ENCODE measurements around the gene FOXN4. TPM values are rescaled to one million over a fixed set of nuclear protein-coding genes. Genes with fewer than 3 reads are reported as not detected.

FOXN4 gene
- total RNA-seq, 2 donors from 2014 or later = not detected

GRCh38 chr12:109236257-109236656, 72.8 kb downstream of the FOXN4 start:
- DNase-seq (ENCODE audit: low spot score) = no peak
- Histone ChIP-seq H3K4me1 (no peaks in the 10 kb centered on the region), H3K36me3 (peaks cover 94% of the 10 kb centered on the region), H3K27me3 (no peaks in the 10 kb centered on the region), H3K4me3 (no peak overlapping the region), H3K9me3 (no peaks in the 10 kb centered on the region), H3K27ac (no peak overlapping the region)
- no peak for TF ChIP-seq CTCF (IDR thresholded peaks at IDR 0.05)

GRCh38 chr12:109234012-109234411, 75.1 kb downstream of the FOXN4 start:
- Histone ChIP-seq H3K27ac (no peak overlapping the region), H3K36me3 (peaks cover 94% of the 10 kb centered on the region), H3K4me1 (no peaks in the 10 kb centered on the region)

GRCh38 chr12:109232731-109233130, 76.4 kb downstream of the FOXN4 start:
- H3K36me3 ChIP-seq = peaks cover 97% of the 10 kb centered on the region
- H3K4me1 ChIP-seq = no peaks in the 10 kb centered on the region
- TF ChIP-seq CTCF (IDR thresholded peaks at IDR 0.05) = no peak
- DNase-seq (ENCODE audit: low spot score) = no peak
- H3K27me3 ChIP-seq = no peaks in the 10 kb centered on the region
- no peaks in the 10 kb centered on the region for H3K9me3 ChIP-seq
- H3K27ac ChIP-seq = no peak overlapping the region
- no peak overlapping the region for H3K4me3 ChIP-seq

More at GRCh38 chr12:109234012-109234411, 75.1 kb downstream of the FOXN4 start:
- DNase-seq (ENCODE audit: low spot score) = no peak
- TF ChIP-seq CTCF (IDR thresholded peaks at IDR 0.05) = no peak
- Histone ChIP-seq H3K9me3 (no peaks in the 10 kb centered on the region), H3K27me3 (no peaks in the 10 kb centered on the region), H3K4me3 (no peak overlapping the region)

GRCh38 chr12:109230193-109230592, 78.9 kb downstream of the FOXN4 start:
- no peak for TF ChIP-seq CTCF (IDR thresholded peaks at IDR 0.05)
- no peaks in the 10 kb centered on the region for H3K4me1 ChIP-seq
- DNase-seq (ENCODE audit: low spot score) = no peak
- no peaks in the 10 kb centered on the region for H3K9me3 ChIP-seq
- H3K27ac ChIP-seq = no peak overlapping the region
- peaks cover 96% of the 10 kb centered on the region for H3K36me3 ChIP-seq
- no peaks in the 10 kb centered on the region for H3K27me3 ChIP-seq
- H3K4me3 ChIP-seq = no peak overlapping the region

GRCh38 chr12:109228664-109229063, 80.4 kb downstream of the FOXN4 start:
- no peak overlapping the region for H3K27ac ChIP-seq
- no peaks in the 10 kb centered on the region for H3K9me3 ChIP-seq
- no peaks in the 10 kb centered on the region for H3K4me1 ChIP-seq
- H3K27me3 ChIP-seq = no peaks in the 10 kb centered on the region
- H3K36me3 ChIP-seq = peaks cover 97% of the 10 kb centered on the region
- DNase-seq (ENCODE audit: low spot score) = no peak
- no peak for TF ChIP-seq CTCF (IDR thresholded peaks at IDR 0.05)
- no peak overlapping the region for H3K4me3 ChIP-seq

Other genes starting within 250 kb of the FOXN4 start
- gene ALKBH2, start 215.8 kb downstream of the FOXN4 start, total RNA-seq = 1 to 10 TPM; 3.9 to 8.5 TPM
- gene UNG, start 211.7 kb downstream of the FOXN4 start, total RNA-seq = 10 to 100 TPM; 10.2 to 12.1 TPM
- gene ACACB, start 192.7 kb downstream of the FOXN4 start, total RNA-seq = 100 to 1,000 TPM in 1 of 2 donors, 10 to 100 TPM in 1; 76.8 to 104 TPM
- gene MYO1H, start 38.6 kb upstream of the FOXN4 start, total RNA-seq = under 1 TPM; 0.16 to 0.63 TPM
- gene KCTD10, start 168.0 kb upstream of the FOXN4 start, total RNA-seq = 10 to 100 TPM; 34.4 to 55.9 TPM
- gene UBE3B, start 168.3 kb upstream of the FOXN4 start, total RNA-seq = 10 to 100 TPM; 41.7 to 71.8 TPM